Measurements from ENCODE around the gene JUNB. TPM values are rescaled to one million over a fixed set of nuclear protein-coding genes. Genes with fewer than 3 reads are reported as not detected.

The JUNB gene
- total and polyA plus RNA-seq, 2 of the 4 experiments (the other 2 are of a cell fraction), result 20.8 to 109 TPM

DNA sequence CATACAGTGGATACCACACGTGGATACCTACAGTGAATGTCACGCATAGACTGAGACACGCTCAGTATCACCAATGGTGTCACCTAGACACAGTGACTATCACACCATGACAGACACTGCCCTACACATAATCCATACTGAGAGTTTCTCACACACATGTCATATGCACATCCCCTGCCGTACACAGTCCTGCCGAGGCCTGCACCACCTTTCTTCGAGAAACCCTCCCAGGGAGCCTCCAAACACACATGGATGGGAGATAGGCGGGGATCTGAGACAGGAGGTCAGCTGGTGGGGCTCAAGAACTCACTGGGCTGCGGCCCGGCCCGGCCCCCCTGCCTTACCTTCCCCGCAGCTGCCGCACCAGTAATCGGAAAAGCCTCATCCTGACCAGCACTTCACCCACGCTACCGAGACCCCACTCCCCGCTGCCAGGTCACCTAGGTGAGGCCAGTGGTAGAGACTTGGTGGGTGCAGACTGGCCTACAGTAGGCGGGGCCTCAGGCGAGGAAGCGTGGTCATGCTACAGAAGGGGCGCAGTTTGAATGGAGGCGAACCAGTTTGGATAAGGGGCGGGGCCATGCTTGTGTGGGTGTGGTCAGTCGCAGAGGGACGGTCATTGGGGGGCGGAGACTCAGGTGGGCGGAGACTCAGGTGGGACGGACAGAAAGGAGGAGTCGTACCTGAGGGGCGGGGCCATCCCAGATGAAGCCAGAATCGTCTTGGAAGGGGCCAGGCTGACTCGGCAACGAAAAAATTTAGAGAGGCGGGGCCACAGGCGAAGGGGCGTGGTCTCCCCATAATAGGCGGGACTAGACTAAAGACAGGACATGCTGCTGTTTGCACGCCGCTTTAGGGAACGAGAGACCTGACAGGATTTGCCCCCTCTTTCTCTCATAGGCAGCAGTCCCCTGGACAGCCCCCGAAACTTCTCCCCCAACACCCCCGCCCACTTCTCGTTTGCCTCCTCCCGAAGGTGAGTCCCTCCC lies 49.1 kb downstream of the JUNB start:
- intact Hi-C loops (cut with micrococcal nuclease), result no loop called here
- no peak overlapping the region for H3K9ac ChIP-seq (ENCODE audit: low read depth, low read length)
- no peak overlapping the region for H2BK20ac ChIP-seq (ENCODE audit: low read depth, low read length)
- BruUV-seq (replicated peaks), result no TSS peak
- CTCF ChIA-PET, result no interaction called here
- peak; percentile 63 for DNase-seq
- ATAC-seq (ENCODE audit: low read depth), result peak; percentile 71
- peak overlapping the region; percentile 7; the same call in 1 of the 2 replicates for H3K4me3 ChIP-seq (ENCODE audit: insufficient read depth, low read depth, low read length)
- H4K20me1 ChIP-seq (ENCODE audit: insufficient read depth, low read length), result 0 out of 2 replicates have a peak, but pooled peaks cover 8% of the 10 kb centered on the region
- H3K36me3 ChIP-seq (ENCODE audit: control insufficient read depth, insufficient read depth, low read length), result no peaks in the 10 kb centered on the region
- H3K23ac ChIP-seq (ENCODE audit: low read depth, low read length), result no peak overlapping the region
- H3K4me2 ChIP-seq (ENCODE audit: low read depth, low read length), result peak overlapping the region; percentile 35
- H2AFZ ChIP-seq (replicated peaks; ENCODE audit: low read length, poor library complexity), result peak overlapping the region; percentile 88
- H3K9me1 ChIP-seq (ENCODE audit: insufficient read depth, low read length), result peaks cover 8% of the 10 kb centered on the region; the same call in 1 of the 2 replicates
- H2AK9ac ChIP-seq (replicated peaks; ENCODE audit: low read depth, low read length, poor library complexity), result no peak overlapping the region
- peaks cover 4% of the 10 kb centered on the region; the same call in 1 of the 2 replicates for H3K4me1 ChIP-seq (ENCODE audit: control insufficient read depth, insufficient read depth, low read length)
- H3K4ac ChIP-seq (ENCODE audit: low read depth, low read length), result no peak overlapping the region
- H2BK5ac ChIP-seq (ENCODE audit: low read depth, low read length, poor library complexity, severe bottlenecking), result no peak overlapping the region
- WGBS, 2 experiments (ENCODE audit: extremely low coverage in 2 of 2, insufficient read length in 1 of 2), result 19% methylated on average over 11 of the region's 43 CpGs; no CpG with 5 or more reads in 1 of the 2 experiments
- H4K91ac ChIP-seq (ENCODE audit: insufficient read depth, low read depth, low read length), result no peak overlapping the region
- no peak overlapping the region for H3K14ac ChIP-seq (replicated peaks; ENCODE audit: low read depth, low read length)
- H4K5ac ChIP-seq (ENCODE audit: low read depth, low read length), result no peak overlapping the region
- in situ Hi-C loops (cut with MboI; ENCODE audit: low sequenced_read_pairs), result no loop called here
- no peak overlapping the region for H2BK15ac ChIP-seq (ENCODE audit: low read depth, low read length)
- H2AK5ac ChIP-seq (ENCODE audit: low read depth, low read length), result no peak overlapping the region
- no peak overlapping the region for H3K18ac ChIP-seq (ENCODE audit: low read depth, low read length)
- POLR2A ChIA-PET (ENCODE audit: unreplicated experiment), result no interaction called here
- no peak overlapping the region for H3K56ac ChIP-seq (ENCODE audit: extremely low read depth, insufficient read depth, low read length)
- H2BK120ac ChIP-seq (ENCODE audit: low read depth, low read length), result no peak overlapping the region
- no peaks in the 10 kb centered on the region; the same call in 1 of the 2 replicates for H3K9me3 ChIP-seq (ENCODE audit: control insufficient read depth, insufficient read depth, low read length)
- no peak overlapping the region for H3K27ac ChIP-seq (ENCODE audit: insufficient read depth, low read length)
- peaks cover 56% of the 10 kb centered on the region for H3K27me3 ChIP-seq (ENCODE audit: control insufficient read depth, insufficient read depth, low read length)
- dilution Hi-C loops (cut with HindIII; ENCODE audit: low sequenced_read_pairs, unreplicated experiment), result no loop called here
- no peak overlapping the region for H4K8ac ChIP-seq (ENCODE audit: low read depth in 2 of 2, low read length in 2 of 2)
- no peaks in the 10 kb centered on the region for H3K79me1 ChIP-seq (ENCODE audit: low read depth in 1 of 2, low read length in 2 of 2)
- no peak for TF ChIP-seq MAZ (IDR thresholded peaks at IDR 0.05; ENCODE audit: borderline replicate concordance, low read depth, low read length)
- TF ChIP-seq, protein P1, sequence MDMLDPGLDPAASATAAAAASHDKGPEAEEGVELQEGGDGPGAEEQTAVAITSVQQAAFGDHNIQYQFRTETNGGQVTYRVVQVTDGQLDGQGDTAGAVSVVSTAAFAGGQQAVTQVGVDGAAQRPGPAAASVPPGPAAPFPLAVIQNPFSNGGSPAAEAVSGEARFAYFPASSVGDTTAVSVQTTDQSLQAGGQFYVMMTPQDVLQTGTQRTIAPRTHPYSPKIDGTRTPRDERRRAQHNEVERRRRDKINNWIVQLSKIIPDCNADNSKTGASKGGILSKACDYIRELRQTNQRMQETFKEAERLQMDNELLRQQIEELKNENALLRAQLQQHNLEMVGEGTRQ (IDR thresholded peaks at IDR 0.05; ENCODE audit: low read depth, low read length), result no peak
- TF ChIP-seq RFX5 (IDR thresholded peaks at IDR 0.05; ENCODE audit: low read depth, low read length), result no peak
- no peak for TF ChIP-seq CEBPB (IDR thresholded peaks at IDR 0.05; ENCODE audit: low read depth, low read length)
- no peak for TF ChIP-seq SMC3 (IDR thresholded peaks at IDR 0.05; ENCODE audit: low read depth, low read length)
- TF ChIP-seq BHLHE40 (IDR thresholded peaks at IDR 0.05; ENCODE audit: low read depth, low read length), result no peak
- TF ChIP-seq MXI1 (IDR thresholded peaks at IDR 0.05; ENCODE audit: borderline replicate concordance, low read depth, low read length), result no peak
- TF ChIP-seq, protein P2, sequence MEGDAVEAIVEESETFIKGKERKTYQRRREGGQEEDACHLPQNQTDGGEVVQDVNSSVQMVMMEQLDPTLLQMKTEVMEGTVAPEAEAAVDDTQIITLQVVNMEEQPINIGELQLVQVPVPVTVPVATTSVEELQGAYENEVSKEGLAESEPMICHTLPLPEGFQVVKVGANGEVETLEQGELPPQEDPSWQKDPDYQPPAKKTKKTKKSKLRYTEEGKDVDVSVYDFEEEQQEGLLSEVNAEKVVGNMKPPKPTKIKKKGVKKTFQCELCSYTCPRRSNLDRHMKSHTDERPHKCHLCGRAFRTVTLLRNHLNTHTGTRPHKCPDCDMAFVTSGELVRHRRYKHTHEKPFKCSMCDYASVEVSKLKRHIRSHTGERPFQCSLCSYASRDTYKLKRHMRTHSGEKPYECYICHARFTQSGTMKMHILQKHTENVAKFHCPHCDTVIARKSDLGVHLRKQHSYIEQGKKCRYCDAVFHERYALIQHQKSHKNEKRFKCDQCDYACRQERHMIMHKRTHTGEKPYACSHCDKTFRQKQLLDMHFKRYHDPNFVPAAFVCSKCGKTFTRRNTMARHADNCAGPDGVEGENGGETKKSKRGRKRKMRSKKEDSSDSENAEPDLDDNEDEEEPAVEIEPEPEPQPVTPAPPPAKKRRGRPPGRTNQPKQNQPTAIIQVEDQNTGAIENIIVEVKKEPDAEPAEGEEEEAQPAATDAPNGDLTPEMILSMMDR (conservative IDR thresholded peaks at IDR 0.05; ENCODE audit: low read depth, low read length), result no peak
- no peak for TF ChIP-seq POLR2A (IDR thresholded peaks at IDR 0.05; ENCODE audit: low read depth, low read length)
- TF ChIP-seq, protein P3, sequence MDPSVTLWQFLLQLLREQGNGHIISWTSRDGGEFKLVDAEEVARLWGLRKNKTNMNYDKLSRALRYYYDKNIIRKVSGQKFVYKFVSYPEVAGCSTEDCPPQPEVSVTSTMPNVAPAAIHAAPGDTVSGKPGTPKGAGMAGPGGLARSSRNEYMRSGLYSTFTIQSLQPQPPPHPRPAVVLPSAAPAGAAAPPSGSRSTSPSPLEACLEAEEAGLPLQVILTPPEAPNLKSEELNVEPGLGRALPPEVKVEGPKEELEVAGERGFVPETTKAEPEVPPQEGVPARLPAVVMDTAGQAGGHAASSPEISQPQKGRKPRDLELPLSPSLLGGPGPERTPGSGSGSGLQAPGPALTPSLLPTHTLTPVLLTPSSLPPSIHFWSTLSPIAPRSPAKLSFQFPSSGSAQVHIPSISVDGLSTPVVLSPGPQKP (IDR thresholded peaks at IDR 0.05; ENCODE audit: borderline replicate concordance, low read depth, low read length), result no peak
- no peak for TF ChIP-seq RCOR1 (IDR thresholded peaks at IDR 0.05; ENCODE audit: insufficient replicate concordance, low read length)
- TF ChIP-seq MAFK (IDR thresholded peaks at IDR 0.05; ENCODE audit: low read depth, low read length), result no peak
- TF ChIP-seq NFE2L2 (IDR thresholded peaks at IDR 0.05; ENCODE audit: low read depth, low read length), result no peak
- no peak for TF ChIP-seq CHD1 (IDR thresholded peaks at IDR 0.05; ENCODE audit: low read depth, low read length)

All from IMR-90 (cell line).